OCI-LY3 (cell line): ENCODE results near the gene ZNF619.
A peak's percentile ranks its signal among the peaks of the same experiment; 100 is the strongest.

Source experiments
- EZH2phosphoT487 ChIP-seq: fragments of 200-600 bp; shearing (Covaris generic); IDR thresholded peaks from 2 replicates; pipeline ENCODE4 v1.6.1; 2018; ENCODE audit warnings: antibody characterized with exemption, mixed run types, low read depth
- TF ChIP-seq, protein P1 (sequence below): fragments of 200-600, 300-600 bp; sonication (generic); IDR thresholded peaks from 2 replicates; pipeline ENCODE4 v1.5.1; 2014; ENCODE audit warnings: antibody characterized with exemption, low read length, low read depth

DNA sequence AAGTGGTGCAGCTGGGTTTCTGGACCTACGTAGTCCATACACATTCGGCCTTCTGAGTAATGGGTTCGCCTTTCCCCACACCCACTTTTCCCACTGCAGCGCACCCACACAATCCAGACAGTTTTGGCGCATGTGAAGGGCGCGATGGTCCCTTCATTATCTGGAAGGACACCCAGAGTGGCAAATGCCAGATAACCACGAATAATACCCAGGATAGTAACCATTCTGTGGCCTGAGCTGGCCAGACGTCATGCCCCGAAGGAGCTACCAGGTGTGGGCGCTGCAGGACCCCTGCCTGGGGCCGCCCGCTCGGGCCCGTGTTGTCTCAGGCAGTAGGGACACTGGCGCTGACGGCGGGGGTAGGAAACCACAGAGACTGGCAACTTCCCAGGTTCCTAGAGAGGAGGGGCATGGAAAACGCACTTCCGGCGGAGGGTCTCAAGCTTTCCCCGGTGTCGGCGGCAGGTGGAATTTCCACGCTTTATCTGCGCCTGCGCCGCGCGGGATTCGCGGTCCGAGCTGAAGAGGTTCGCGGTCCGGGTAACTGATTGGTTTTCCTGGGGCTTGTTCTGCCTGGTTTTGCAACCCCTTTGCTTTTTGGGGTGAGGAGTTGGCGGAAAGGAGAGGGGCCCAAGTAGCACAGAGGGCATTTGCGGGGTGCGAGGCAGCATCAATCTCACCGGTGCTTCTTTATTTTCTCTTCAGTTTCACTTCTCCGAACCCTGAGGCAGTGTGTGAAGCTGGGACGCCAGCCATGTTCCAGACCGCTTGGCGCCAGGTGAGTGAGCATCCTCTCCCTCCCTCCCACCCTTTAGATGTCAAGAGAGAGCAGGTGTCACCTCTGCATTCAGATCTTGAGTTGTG lies 28.9 kb downstream of the ZNF619 start, which contains the start of gene ZNF620:
- TF ChIP-seq, protein P1, sequence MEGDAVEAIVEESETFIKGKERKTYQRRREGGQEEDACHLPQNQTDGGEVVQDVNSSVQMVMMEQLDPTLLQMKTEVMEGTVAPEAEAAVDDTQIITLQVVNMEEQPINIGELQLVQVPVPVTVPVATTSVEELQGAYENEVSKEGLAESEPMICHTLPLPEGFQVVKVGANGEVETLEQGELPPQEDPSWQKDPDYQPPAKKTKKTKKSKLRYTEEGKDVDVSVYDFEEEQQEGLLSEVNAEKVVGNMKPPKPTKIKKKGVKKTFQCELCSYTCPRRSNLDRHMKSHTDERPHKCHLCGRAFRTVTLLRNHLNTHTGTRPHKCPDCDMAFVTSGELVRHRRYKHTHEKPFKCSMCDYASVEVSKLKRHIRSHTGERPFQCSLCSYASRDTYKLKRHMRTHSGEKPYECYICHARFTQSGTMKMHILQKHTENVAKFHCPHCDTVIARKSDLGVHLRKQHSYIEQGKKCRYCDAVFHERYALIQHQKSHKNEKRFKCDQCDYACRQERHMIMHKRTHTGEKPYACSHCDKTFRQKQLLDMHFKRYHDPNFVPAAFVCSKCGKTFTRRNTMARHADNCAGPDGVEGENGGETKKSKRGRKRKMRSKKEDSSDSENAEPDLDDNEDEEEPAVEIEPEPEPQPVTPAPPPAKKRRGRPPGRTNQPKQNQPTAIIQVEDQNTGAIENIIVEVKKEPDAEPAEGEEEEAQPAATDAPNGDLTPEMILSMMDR: peak; percentile 34
- TF ChIP-seq EZH2phosphoT487: no peak
